ENCODE measurements around the gene IL12RB1. TPM values are rescaled to one million over a fixed set of nuclear protein-coding genes. Genes with fewer than 3 reads are reported as not detected.
A peak's percentile ranks its signal among the peaks of the same experiment; 100 is the strongest.
"Not testable (repeated sequence)": the region's sequence is repeated elsewhere in the genome, so short reads cannot be mapped to it uniquely, and the experiment has no call there.

The IL12RB1 gene
- total and polyA plus RNA-seq, 4 donors: 0.40 to 0.93 (median 0.58) TPM

DNA sequence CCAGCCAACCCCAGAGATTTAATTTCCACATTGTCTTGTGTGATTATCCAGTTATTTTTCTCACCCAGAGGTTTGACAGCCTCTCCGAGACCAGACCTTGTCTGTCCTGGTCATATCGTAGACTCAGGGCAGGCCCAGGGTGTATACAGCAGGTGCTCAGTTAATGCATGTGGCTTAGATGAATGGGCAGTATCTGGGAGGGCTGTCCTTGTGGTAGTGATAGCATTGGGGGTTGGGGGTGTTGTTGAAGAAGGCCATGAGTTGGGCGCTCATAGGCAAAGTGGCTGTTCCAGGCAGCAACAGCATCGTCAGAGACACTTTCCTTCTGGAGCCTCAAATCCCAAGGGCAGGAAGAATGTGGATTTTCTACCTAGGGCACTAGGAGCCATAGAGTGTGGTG, 27.7 kb upstream of the IL12RB1 start:
- peaks cover 7% of the 10 kb centered on the region for H3K36me3 ChIP-seq (ENCODE audit: control insufficient read depth, insufficient read depth, low read length)
- DNase-seq (ENCODE audit: low read depth in 4 of 6, low spot score in 6 of 6): no peak
- no peaks in the 10 kb centered on the region for H3K9me3 ChIP-seq (ENCODE audit: control insufficient read depth, insufficient read depth, low read length)
- peaks cover 12% of the 10 kb centered on the region for H3K27me3 ChIP-seq (ENCODE audit: control insufficient read depth, insufficient read depth, low read length)
- H3K27ac ChIP-seq (ENCODE audit: low read depth, low read length): no peak overlapping the region
- H3K4me1 ChIP-seq (ENCODE audit: control insufficient read depth, insufficient read depth, low read length): peaks cover 33% of the 10 kb centered on the region
- H3K4me3 ChIP-seq (ENCODE audit: low read depth, low read length): no peak overlapping the region
- WGBS (ENCODE audit: insufficient coverage): 98% methylated on average over 4 of the region's 4 CpGs

DNA sequence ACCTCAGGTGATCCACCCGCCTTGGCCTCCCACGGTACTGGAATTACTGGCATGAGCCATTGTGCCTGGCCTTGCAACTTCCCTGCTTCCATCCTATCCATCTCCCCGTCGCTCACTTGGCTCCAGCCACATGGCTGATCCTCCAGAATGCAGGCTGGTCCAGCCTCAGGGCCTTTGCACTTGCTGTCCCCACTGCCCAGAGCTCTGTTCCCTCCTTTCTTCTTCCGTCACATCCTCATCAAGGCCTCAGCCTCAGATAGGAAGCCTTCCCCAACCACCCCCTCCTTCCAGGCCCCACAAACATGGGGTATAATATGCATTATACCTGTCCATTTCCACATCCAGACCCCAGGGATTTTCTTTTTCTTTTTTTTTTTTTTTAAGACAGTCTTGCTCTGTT, 27.1 kb upstream of the IL12RB1 start:
- Histone ChIP-seq H3K36me3 (ENCODE audit: control insufficient read depth, insufficient read depth, low read length) (peaks cover 7% of the 10 kb centered on the region), H3K27ac (ENCODE audit: low read depth, low read length) (no peak overlapping the region), H3K4me1 (ENCODE audit: control insufficient read depth, insufficient read depth, low read length) (peaks cover 32% of the 10 kb centered on the region), H3K9me3 (ENCODE audit: control insufficient read depth, insufficient read depth, low read length) (no peaks in the 10 kb centered on the region), H3K27me3 (ENCODE audit: control insufficient read depth, insufficient read depth, low read length) (peaks cover 16% of the 10 kb centered on the region), H3K4me3 (ENCODE audit: low read depth, low read length) (no peak overlapping the region)
- whole genome bisulfite sequencing (ENCODE audit: insufficient coverage): 93% methylated on average over 5 of the region's 5 CpGs
- no peak for DNase-seq (ENCODE audit: low read depth in 4 of 6, low spot score in 6 of 6)

DNA sequence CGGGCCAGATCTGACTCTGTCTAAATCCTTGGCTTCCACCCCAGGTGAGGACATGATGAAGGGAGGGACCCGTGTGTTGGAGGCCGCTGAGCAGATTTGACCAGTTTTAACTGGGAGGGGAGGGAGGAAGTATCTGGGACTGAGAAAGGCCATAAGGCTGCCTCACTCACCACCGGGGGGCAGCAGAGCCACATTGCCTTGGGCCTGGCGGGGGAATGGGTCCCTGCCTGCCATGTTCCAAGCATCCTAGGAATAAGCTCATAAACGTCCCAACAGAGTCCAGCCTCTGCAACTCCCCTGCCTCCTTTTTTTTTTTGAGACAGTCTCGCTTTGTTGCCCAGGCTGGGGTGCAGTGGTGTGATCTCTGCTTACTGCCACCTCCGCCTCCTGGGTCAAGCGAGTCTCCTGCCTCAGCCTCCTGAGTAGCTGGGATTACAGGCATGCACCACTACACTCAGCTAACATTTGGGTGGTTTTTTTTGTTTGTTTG, 26.3 kb upstream of the IL12RB1 start:
- H3K4me3 ChIP-seq (ENCODE audit: low read depth, low read length): no peak overlapping the region
- no peak overlapping the region for H3K27ac ChIP-seq (ENCODE audit: low read depth, low read length)
- no peaks in the 10 kb centered on the region for H3K9me3 ChIP-seq (ENCODE audit: control insufficient read depth, insufficient read depth, low read length)
- 9% methylated on average over 6 of the region's 9 CpGs for WGBS (ENCODE audit: insufficient coverage)
- DNase-seq (ENCODE audit: low read depth in 4 of 6, low spot score in 6 of 6): peak in 3 of 6 donors; percentile 61 to 92 (median 87)
- H3K27me3 ChIP-seq (ENCODE audit: control insufficient read depth, insufficient read depth, low read length): peaks cover 16% of the 10 kb centered on the region
- H3K36me3 ChIP-seq (ENCODE audit: control insufficient read depth, insufficient read depth, low read length): peaks cover 7% of the 10 kb centered on the region
- H3K4me1 ChIP-seq (ENCODE audit: control insufficient read depth, insufficient read depth, low read length): peaks cover 24% of the 10 kb centered on the region

DNA sequence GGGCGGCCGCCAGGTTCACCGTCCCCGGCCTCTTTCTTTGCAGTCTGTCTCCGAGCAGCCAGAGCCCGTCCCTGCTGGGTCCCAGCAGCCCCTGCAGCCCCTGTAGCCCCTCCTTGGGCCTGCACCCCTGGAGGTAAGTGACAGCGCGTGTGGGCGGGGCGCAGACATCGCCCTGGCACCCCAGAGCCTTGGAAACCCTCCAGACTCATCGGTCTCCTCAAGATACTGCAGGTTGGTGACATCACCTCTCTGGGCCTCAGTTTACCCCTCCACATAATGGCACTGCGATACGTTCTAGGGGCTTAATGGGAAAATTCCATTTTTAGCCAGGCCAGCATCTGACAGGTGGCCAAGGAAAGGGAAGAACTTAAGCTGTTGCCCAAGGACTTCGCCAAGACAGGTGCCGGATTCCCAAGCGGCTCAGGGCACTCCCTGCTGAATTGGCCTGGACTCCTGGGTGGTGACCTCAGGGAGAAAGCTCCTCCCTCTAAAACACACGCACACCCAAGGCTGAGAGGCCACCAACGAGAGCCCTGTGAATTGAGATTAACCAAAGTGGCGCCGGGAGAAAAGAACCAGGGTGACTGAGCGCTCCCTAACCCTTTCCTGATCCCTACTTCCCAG, 24.0 kb upstream of the IL12RB1 start:
- H3K36me3 ChIP-seq (ENCODE audit: control insufficient read depth, insufficient read depth, low read length): peaks cover 7% of the 10 kb centered on the region
- H3K27me3 ChIP-seq (ENCODE audit: control insufficient read depth, insufficient read depth, low read length): peaks cover 16% of the 10 kb centered on the region
- H3K4me1 ChIP-seq (ENCODE audit: control insufficient read depth, insufficient read depth, low read length): peaks cover 19% of the 10 kb centered on the region
- no peak overlapping the region for H3K27ac ChIP-seq (ENCODE audit: low read depth, low read length)
- WGBS (ENCODE audit: insufficient coverage): 25% methylated on average over 20 of the region's 22 CpGs
- no peaks in the 10 kb centered on the region for H3K9me3 ChIP-seq (ENCODE audit: control insufficient read depth, insufficient read depth, low read length)
- H3K4me3 ChIP-seq (ENCODE audit: low read depth, low read length): peak overlapping the region; percentile 50
- DNase-seq (ENCODE audit: low read depth in 4 of 6, low spot score in 6 of 6): peak in 1 of 6 donors; percentile 11

DNA sequence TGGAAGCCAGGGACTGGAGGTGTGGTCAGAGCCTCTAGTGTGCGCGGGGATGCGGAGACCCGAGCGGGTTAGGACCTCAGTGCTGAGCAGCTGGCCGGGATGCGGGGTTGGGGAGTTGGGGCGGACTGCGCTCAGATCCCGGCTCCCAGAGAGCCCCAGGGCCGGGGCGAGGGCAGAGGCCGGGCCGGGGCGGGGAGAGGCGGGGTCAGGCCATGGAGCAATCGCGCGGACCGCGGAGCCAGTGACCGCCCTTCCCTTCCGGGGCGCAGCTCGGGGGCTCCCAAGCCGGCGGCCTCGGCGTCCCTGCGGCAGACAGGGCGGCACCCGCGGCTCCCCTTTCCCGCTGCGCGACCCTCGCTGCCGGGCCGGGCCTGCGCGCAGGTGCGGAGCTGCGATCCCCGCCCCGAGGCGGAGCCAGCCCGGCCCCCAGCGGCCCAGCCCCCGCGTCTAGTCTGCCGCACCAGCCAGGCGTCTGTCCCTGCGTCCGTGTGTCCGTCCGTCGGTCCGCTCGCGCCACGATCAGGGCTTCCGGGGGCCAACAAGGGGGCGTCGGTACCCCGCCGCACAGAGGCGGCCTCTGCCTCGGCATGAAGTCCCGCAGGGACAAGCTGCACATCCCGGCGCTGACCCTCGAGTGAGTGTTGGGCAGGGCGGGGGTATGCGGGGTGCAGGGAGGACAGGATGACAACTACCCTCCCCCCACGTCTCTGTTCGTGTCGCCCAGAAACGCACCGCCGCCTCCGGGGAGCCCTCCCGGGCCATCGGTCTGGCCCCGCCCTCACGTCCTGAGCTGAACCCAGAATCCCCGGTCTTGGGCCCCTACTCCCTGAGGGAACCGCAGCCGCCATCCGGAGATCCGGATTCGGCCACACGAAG, 23.2 kb upstream of the IL12RB1 start:
- no peaks in the 10 kb centered on the region for H3K9me3 ChIP-seq (ENCODE audit: control insufficient read depth, insufficient read depth, low read length)
- H3K27me3 ChIP-seq (ENCODE audit: control insufficient read depth, insufficient read depth, low read length): peaks cover 16% of the 10 kb centered on the region
- no peak overlapping the region for H3K27ac ChIP-seq (ENCODE audit: low read depth, low read length)
- WGBS (ENCODE audit: insufficient coverage): 1% methylated on average over 92 of the region's 92 CpGs
- H3K36me3 ChIP-seq (ENCODE audit: control insufficient read depth, insufficient read depth, low read length): no peaks in the 10 kb centered on the region
- DNase-seq (ENCODE audit: low read depth in 4 of 6, low spot score in 6 of 6): peak in 2 of 6 donors; percentile 58 to 74
- H3K4me1 ChIP-seq (ENCODE audit: control insufficient read depth, insufficient read depth, low read length): peaks cover 19% of the 10 kb centered on the region
- peak overlapping the region; percentile 50 for H3K4me3 ChIP-seq (ENCODE audit: low read depth, low read length)

DNA sequence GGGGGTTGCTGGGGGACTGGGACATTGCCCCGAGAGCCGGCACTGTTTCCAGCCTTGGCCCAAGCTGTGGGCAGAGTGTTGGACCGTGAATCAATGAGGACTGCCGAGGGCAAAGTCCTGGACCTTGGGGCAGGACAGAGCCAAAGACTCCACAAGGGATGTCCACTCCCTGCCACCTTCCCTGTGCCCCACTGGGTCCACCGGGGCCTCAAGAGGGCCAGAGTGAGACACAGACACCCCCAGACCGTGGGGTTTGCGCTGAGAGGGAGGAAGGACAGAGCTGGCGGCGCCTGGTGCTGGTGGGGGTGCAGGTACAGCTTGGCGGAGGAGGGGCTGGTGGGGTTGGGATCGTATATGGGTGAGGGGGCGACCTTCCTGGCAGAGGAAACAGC, 22.6 kb upstream of the IL12RB1 start:
- Histone ChIP-seq H3K27me3 (ENCODE audit: control insufficient read depth, insufficient read depth, low read length) (peaks cover 16% of the 10 kb centered on the region), H3K9me3 (ENCODE audit: control insufficient read depth, insufficient read depth, low read length) (no peaks in the 10 kb centered on the region), H3K27ac (ENCODE audit: low read depth, low read length) (no peak overlapping the region), H3K4me1 (ENCODE audit: control insufficient read depth, insufficient read depth, low read length) (peaks cover 23% of the 10 kb centered on the region), H3K36me3 (ENCODE audit: control insufficient read depth, insufficient read depth, low read length) (no peaks in the 10 kb centered on the region), H3K4me3 (ENCODE audit: low read depth, low read length) (peak overlapping the region; percentile 29)
- DNase-seq (ENCODE audit: low read depth in 4 of 6, low spot score in 6 of 6): no peak
- 25% methylated on average over 11 of the region's 12 CpGs for WGBS (ENCODE audit: insufficient coverage)

DNA sequence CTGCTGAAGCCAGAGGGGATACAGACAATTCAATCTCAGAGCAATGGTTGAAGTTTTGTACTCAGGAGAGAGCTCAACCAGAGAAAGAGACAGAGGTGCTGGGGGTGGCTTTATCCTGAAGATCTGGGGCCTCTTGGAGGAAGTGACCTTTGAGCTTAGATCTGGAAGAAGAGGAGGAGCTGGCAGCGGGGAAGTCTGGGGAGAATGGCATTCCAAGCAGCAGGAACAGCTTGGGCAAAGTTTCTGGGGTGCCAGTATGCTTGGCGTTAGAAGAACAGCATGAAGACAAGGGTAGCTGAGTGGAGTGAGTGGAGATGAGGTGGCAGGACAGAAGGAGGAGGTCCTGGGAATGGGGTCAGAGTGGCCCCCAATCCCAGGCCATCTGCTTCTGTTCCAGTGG, 22.2 kb upstream of the IL12RB1 start:
- Histone ChIP-seq H3K36me3 (ENCODE audit: control insufficient read depth, insufficient read depth, low read length) (no peaks in the 10 kb centered on the region), H3K27me3 (ENCODE audit: control insufficient read depth, insufficient read depth, low read length) (peaks cover 16% of the 10 kb centered on the region), H3K27ac (ENCODE audit: low read depth, low read length) (no peak overlapping the region), H3K4me3 (ENCODE audit: low read depth, low read length) (no peak overlapping the region), H3K4me1 (ENCODE audit: control insufficient read depth, insufficient read depth, low read length) (peaks cover 25% of the 10 kb centered on the region), H3K9me3 (ENCODE audit: control insufficient read depth, insufficient read depth, low read length) (no peaks in the 10 kb centered on the region)
- 65% methylated on average over 2 of the region's 2 CpGs for whole genome bisulfite sequencing (ENCODE audit: insufficient coverage)
- DNase-seq (ENCODE audit: low read depth in 4 of 6, low spot score in 6 of 6): no peak

DNA sequence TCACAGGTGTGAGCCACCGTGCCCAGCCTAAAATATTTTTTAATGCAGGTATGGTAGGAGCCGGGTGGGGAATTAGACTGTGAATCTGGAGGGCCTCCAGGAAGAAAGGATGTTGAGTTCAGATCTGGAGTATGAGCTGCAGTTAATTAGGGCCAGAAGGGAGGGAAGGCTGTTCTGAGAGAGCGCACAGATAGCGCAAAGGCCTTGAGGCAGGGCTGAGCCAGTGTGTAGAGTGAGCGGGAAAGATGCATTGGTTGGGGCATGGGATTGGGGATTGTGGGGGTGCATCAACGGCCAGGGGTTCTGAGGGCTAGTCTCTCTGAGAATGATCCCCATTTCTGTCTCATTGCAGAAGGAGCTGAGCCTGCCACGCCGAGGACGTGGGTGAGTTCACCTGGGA, 20.5 kb upstream of the IL12RB1 start:
- Histone ChIP-seq H3K4me3 (ENCODE audit: low read depth, low read length) (no peak overlapping the region), H3K27me3 (ENCODE audit: control insufficient read depth, insufficient read depth, low read length) (peaks cover 18% of the 10 kb centered on the region), H3K9me3 (ENCODE audit: control insufficient read depth, insufficient read depth, low read length) (no peaks in the 10 kb centered on the region), H3K27ac (ENCODE audit: low read depth, low read length) (no peak overlapping the region), H3K36me3 (ENCODE audit: control insufficient read depth, insufficient read depth, low read length) (no peaks in the 10 kb centered on the region), H3K4me1 (ENCODE audit: control insufficient read depth, insufficient read depth, low read length) (peaks cover 25% of the 10 kb centered on the region)
- DNase-seq (ENCODE audit: low read depth in 4 of 6, low spot score in 6 of 6): no peak
- 87% methylated on average over 8 of the region's 9 CpGs for WGBS (ENCODE audit: insufficient coverage)

DNA sequence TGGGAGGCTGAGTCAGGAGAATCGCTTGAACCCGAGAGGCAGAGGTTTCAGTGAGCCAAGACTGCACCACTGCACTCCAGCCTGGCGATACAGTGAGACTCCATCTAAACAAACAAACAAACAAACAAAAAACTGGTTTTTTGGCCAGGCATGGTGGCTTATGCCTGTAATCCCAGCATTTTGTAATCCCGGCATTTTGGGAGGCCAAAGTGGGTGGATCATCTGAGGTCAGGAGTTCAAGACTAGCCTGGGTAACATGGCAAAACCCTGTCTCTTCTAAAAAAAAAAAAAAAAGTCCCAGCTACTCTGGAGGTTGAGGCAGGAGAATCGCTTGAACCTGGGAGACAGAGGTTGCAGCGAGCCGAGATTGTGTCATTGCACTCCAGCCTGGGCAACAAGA, 18.5 kb upstream of the IL12RB1 start:
- H3K27me3 ChIP-seq (ENCODE audit: control insufficient read depth, insufficient read depth, low read length): peaks cover 22% of the 10 kb centered on the region
- 70% methylated on average over 3 of the region's 7 CpGs for WGBS (ENCODE audit: insufficient coverage)

More for the DNA sequence above, 18.5 kb upstream of the IL12RB1 start:
- peaks cover 23% of the 10 kb centered on the region for H3K4me1 ChIP-seq (ENCODE audit: control insufficient read depth, insufficient read depth, low read length)
- H3K36me3 ChIP-seq (ENCODE audit: control insufficient read depth, insufficient read depth, low read length); H3K4me3 ChIP-seq (ENCODE audit: low read depth, low read length); DNase-seq (ENCODE audit: low read depth in 4 of 6, low spot score in 6 of 6); H3K27ac ChIP-seq (ENCODE audit: low read depth, low read length); H3K9me3 ChIP-seq (ENCODE audit: control insufficient read depth, insufficient read depth, low read length): not testable (repeated sequence)

Data from spinal cord (tissue), 10 donors.